22Rv1 (cell line): ENCODE measurements around the gene ABCA1.

ENCODE experiments used
- ZFX ChIP-seq: fragments of 450-650 bp; IDR thresholded peaks from 2 replicates; pipeline ENCODE4 v1.6.1; 2017; ENCODE audit warnings: antibody characterized with exemption, borderline replicate concordance
- TF ChIP-seq, protein P1 (sequence below): fragments of 450-650 bp; IDR thresholded peaks from 2 replicates; pipeline ENCODE4 v1.5.1; 2017; ENCODE audit warnings: mild to moderate bottlenecking

DNA sequence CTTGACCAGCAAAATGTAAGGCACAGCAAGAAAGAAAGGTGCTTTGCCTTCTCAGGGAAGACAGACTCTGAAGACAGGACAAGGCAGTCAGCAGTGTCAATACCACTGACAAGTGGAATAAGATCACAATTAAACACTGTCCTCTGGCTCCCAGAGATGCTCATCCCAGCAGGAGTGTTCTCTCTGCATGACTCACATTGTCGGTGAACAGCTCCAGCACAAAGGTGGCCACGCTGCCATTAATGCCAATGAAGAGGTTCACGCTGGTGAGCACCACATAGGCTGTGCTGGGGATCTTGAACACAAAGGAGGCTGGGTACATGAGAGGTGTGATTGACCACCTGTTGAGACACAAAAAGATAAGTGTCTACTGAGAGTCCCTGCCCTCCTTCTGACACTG lies 132.1 kb downstream of the ABCA1 start:
- TF ChIP-seq, protein P1, sequence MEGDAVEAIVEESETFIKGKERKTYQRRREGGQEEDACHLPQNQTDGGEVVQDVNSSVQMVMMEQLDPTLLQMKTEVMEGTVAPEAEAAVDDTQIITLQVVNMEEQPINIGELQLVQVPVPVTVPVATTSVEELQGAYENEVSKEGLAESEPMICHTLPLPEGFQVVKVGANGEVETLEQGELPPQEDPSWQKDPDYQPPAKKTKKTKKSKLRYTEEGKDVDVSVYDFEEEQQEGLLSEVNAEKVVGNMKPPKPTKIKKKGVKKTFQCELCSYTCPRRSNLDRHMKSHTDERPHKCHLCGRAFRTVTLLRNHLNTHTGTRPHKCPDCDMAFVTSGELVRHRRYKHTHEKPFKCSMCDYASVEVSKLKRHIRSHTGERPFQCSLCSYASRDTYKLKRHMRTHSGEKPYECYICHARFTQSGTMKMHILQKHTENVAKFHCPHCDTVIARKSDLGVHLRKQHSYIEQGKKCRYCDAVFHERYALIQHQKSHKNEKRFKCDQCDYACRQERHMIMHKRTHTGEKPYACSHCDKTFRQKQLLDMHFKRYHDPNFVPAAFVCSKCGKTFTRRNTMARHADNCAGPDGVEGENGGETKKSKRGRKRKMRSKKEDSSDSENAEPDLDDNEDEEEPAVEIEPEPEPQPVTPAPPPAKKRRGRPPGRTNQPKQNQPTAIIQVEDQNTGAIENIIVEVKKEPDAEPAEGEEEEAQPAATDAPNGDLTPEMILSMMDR = no peak
- TF ChIP-seq ZFX = no peak
